ENCODE measurements around the gene PTTG1IP.

The PTTG1IP gene

GRCh38 chr21:44815225-44815624 is 58.3 kb downstream of the PTTG1IP start:
- no peak overlapping the region for H3K27ac ChIP-seq (ENCODE audit: low read depth, low read length, poor library complexity, severe bottlenecking)
- H2AFZ ChIP-seq (ENCODE audit: low read length) = no peak overlapping the region
- H3K4me3 ChIP-seq (ENCODE audit: low read depth, low read length, poor library complexity, severe bottlenecking) = no peak overlapping the region
- peaks cover 7% of the 10 kb centered on the region; the same call in 1 of the 2 replicates for H3K9me3 ChIP-seq (ENCODE audit: low read length)
- no peak overlapping the region for H3K4me2 ChIP-seq (ENCODE audit: low read length)
- peaks cover 25% of the 10 kb centered on the region for H3K4me1 ChIP-seq (ENCODE audit: insufficient read depth, low read length, severe bottlenecking)
- no peaks in the 10 kb centered on the region for H3F3A ChIP-seq (ENCODE audit: insufficient read depth, low read length)
- no peaks in the 10 kb centered on the region for H3K27me3 ChIP-seq (ENCODE audit: insufficient read depth, low read length)
- H4K20me1 ChIP-seq (ENCODE audit: insufficient read depth, low read length) = no peaks in the 10 kb centered on the region
- no peaks in the 10 kb centered on the region for H3K9me2 ChIP-seq (ENCODE audit: low read depth, low read length)
- peaks cover 33% of the 10 kb centered on the region for H3K79me2 ChIP-seq (ENCODE audit: insufficient read depth, low read length)
- H3K36me3 ChIP-seq (ENCODE audit: insufficient read depth, low read length) = peaks cover 6% of the 10 kb centered on the region; the same call in 1 of the 2 replicates
- TF ChIP-seq EZH2 (IDR thresholded peaks at IDR 0.05; ENCODE audit: borderline replicate concordance, low read length) = no peak
- TF ChIP-seq CTCF (IDR thresholded peaks at IDR 0.05; ENCODE audit: low read length) = no peak
- H3K9ac ChIP-seq (ENCODE audit: low read length) = no peak overlapping the region

- Histone ChIP-seq H3K9ac (ENCODE audit: low read length) (no peak overlapping the region), H3K27ac (ENCODE audit: low read depth, low read length, poor library complexity, severe bottlenecking) (no peak overlapping the region), H3K9me3 (ENCODE audit: low read length) (peaks cover 5% of the 10 kb centered on the region; the same call in 1 of the 2 replicates), H3F3A (ENCODE audit: insufficient read depth, low read length) (no peaks in the 10 kb centered on the region), H4K20me1 (ENCODE audit: insufficient read depth, low read length) (no peaks in the 10 kb centered on the region), H3K27me3 (ENCODE audit: insufficient read depth, low read length) (no peaks in the 10 kb centered on the region), H3K4me1 (ENCODE audit: insufficient read depth, low read length, severe bottlenecking) (peaks cover 25% of the 10 kb centered on the region), H3K4me2 (ENCODE audit: low read length) (no peak overlapping the region), H3K9me2 (ENCODE audit: low read depth, low read length) (no peaks in the 10 kb centered on the region), H3K79me2 (ENCODE audit: insufficient read depth, low read length) (peaks cover 33% of the 10 kb centered on the region), H3K36me3 (ENCODE audit: insufficient read depth, low read length) (peaks cover 11% of the 10 kb centered on the region; the same call in 1 of the 2 replicates), H2AFZ (ENCODE audit: low read length) (no peak overlapping the region), H3K4me3 (ENCODE audit: low read depth, low read length, poor library complexity, severe bottlenecking) (no peak overlapping the region)
- TF ChIP-seq EZH2 (IDR thresholded peaks at IDR 0.05; ENCODE audit: borderline replicate concordance, low read length) (no peak), CTCF (IDR thresholded peaks at IDR 0.05; ENCODE audit: low read length) (no peak)
These were observed 58.9 kb downstream of the PTTG1IP start for GRCh38 chr21:44814498-44815023.

- H3K79me2 ChIP-seq (ENCODE audit: insufficient read depth, low read length) = peaks cover 33% of the 10 kb centered on the region
These were observed 59.8 kb downstream of the PTTG1IP start for GRCh38 chr21:44813727-44814126.

More at GRCh38 chr21:44813727-44814126, 59.8 kb downstream of the PTTG1IP start:
- Histone ChIP-seq H3K9me3 (ENCODE audit: low read length) (no peaks in the 10 kb centered on the region), H3K27ac (ENCODE audit: low read depth, low read length, poor library complexity, severe bottlenecking) (no peak overlapping the region), H3F3A (ENCODE audit: insufficient read depth, low read length) (no peaks in the 10 kb centered on the region), H3K9me2 (ENCODE audit: low read depth, low read length) (no peaks in the 10 kb centered on the region), H3K4me3 (ENCODE audit: low read depth, low read length, poor library complexity, severe bottlenecking) (no peak overlapping the region), H3K36me3 (ENCODE audit: insufficient read depth, low read length) (peaks cover 18% of the 10 kb centered on the region; the same call in 1 of the 2 replicates), H4K20me1 (ENCODE audit: insufficient read depth, low read length) (no peaks in the 10 kb centered on the region), H3K4me1 (ENCODE audit: insufficient read depth, low read length, severe bottlenecking) (peaks cover 25% of the 10 kb centered on the region), H3K27me3 (ENCODE audit: insufficient read depth, low read length) (no peaks in the 10 kb centered on the region), H2AFZ (ENCODE audit: low read length) (no peak overlapping the region), H3K4me2 (ENCODE audit: low read length) (no peak overlapping the region), H3K9ac (ENCODE audit: low read length) (no peak overlapping the region)
- TF ChIP-seq EZH2 (IDR thresholded peaks at IDR 0.05; ENCODE audit: borderline replicate concordance, low read length) = no peak
- no peak for TF ChIP-seq CTCF (IDR thresholded peaks at IDR 0.05; ENCODE audit: low read length)

Data from OCI-LY1 (cell line).